Tibial artery (tissue), 4 donors: ENCODE measurements around the gene KCTD19.

Experiments
- DNase-seq, 2 donors: peaks; one replicate each; pipeline ENCODE4 v3.0.0-alpha.2; 2019
- H3K27ac ChIP-seq, 2 donors: fragments of 200-600 bp; sonication (generic) in 1 of 2; 1 replicate in 1 of 2; 2 replicates in 1 of 2; pipeline ENCODE4 v1.5.1; 2018 to 2019; ENCODE audit warnings: mild to moderate bottlenecking in 1 of 2
- H3K27me3 ChIP-seq, 2 donors: fragments of 200-600 bp; sonication (generic) in 1 of 2; one replicate each; pipeline versions ENCODE4 v1.5.1 to v1.6.0; 2016 to 2019
- H3K36me3 ChIP-seq, 3 donors: fragments of 200-600 bp; sonication (generic) in 2 of 3; one replicate each; pipeline ENCODE4 v1.5.1; 2016 to 2019; ENCODE audit warnings: mild to moderate bottlenecking in 2 of 3
- H3K4me1 ChIP-seq, 4 donors: fragments of 200-600 bp; sonication (generic) in 2 of 4; 1 replicate in 3 of 4; 2 replicates in 1 of 4; pipeline ENCODE4 v1.5.1; 2016 to 2019
- H3K4me3 ChIP-seq, 2 donors: fragments of 200-600 bp; sonication (generic) in 1 of 2; 1 replicate in 1 of 2; 2 replicates in 1 of 2; pipeline ENCODE4 v1.5.1; 2018 to 2019; ENCODE audit warnings: mild to moderate bottlenecking in 2 of 2
- H3K9me3 ChIP-seq, 3 donors: fragments of 200-600 bp; sonication (generic) in 1 of 3; one replicate each; pipeline ENCODE4 v1.5.1; 2016 to 2019
- CTCF ChIP-seq, 2 experiments: fragments of 200-600 bp in 1 of 2; fragments of 450-650 bp in 1 of 2; IDR thresholded peaks; one replicate each; pipeline ENCODE4 v1.5.1; 2017 to 2019; ENCODE audit warnings: antibody characterized with exemption in 2 of 2, mild to moderate bottlenecking in 1 of 2, moderate library complexity in 1 of 2
- intact Hi-C: fragments of 100-400 bp; cut with DNase I; formaldehyde crosslinking; loops from one replicate; pipeline ENCODE4 v1.15.0; 2023; ENCODE audit warnings: low total_unique reads

KCTD19 gene

DNA sequence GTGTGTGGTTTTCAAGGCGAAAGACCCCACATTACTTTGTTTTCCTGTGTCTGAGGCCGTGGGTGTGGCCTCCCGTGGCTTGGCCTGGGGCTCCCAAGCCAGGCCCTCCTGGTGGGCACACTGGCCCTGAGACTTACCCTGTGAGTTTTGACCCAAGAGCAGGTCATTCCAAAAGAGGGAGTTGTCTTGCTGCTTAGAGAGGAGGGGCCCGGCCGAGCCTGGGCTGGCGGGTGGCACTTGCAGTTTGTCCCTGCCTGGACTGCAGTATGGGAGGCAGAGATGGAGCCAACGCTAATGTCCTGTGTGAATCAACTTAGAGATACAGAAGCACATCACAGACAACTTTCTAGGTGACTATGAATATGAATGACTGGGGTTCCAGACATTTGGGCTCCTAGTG is 24.5 kb downstream of the KCTD19 start:
- H3K4me1 ChIP-seq, result peaks cover 0 to 5% (median 2%) of the 10 kb centered on the region in 4 donors
- intact Hi-C loops, result no loop called here
- no peak overlapping the region for H3K4me3 ChIP-seq
- no peaks in the 10 kb centered on the region for H3K9me3 ChIP-seq
- H3K27me3 ChIP-seq, result no peaks in the 10 kb centered on the region
- H3K36me3 ChIP-seq, result no peaks in the 10 kb centered on the region
- TF ChIP-seq CTCF (IDR thresholded peaks at IDR 0.05), result no peak
- peak overlapping the region in 1 of 2 donors; percentile 27 for H3K27ac ChIP-seq
- DNase-seq, result peak in 1 of 2 donors; percentile 27

DNA sequence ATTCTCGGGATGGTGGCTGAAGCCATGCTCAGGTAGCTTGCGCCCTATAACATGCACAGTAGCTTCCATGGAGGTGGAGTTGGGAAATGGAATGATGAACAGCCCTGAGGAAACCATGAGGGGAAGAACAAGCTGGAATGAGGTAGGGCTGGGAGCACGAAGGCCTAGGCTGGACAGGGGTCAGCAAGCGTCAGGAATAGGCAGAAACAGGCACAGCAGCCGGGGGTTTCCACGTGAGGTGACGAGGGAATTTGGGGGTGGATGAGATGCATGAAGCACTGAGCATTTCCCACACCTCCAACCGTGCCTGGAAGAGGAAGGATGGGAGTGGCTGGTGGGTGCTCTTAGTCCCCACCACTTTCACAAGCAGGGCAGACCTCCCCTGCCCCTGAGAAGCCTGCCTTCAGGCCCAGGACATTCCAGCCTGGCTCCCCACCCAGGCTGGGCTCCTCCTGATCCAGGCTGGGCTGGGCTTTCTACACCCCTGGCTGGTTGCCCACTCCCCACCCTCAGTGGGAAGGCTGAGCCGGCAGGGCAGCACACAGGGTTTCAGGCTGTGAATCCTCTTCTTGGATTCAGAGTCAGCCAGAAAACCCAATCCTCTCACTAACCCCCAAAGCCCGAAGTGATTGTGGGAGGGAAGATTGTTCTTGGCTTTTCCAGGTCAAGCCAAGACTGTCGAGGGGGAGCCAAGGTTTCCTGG is 25.3 kb downstream of the KCTD19 start:
- DNase-seq, result peak; percentile 71 to 75
- no peaks in the 10 kb centered on the region for H3K36me3 ChIP-seq
- no peak overlapping the region for H3K4me3 ChIP-seq
- no peak for TF ChIP-seq CTCF (IDR thresholded peaks at IDR 0.05)
- no peaks in the 10 kb centered on the region for H3K27me3 ChIP-seq
- H3K27ac ChIP-seq, result peak overlapping the region in 1 of 2 donors; percentile 27
- no peaks in the 10 kb centered on the region for H3K9me3 ChIP-seq
- intact Hi-C loops, result no loop called here
- peaks cover 0 to 5% (median 2%) of the 10 kb centered on the region in 4 donors for H3K4me1 ChIP-seq

- Histone ChIP-seq H3K4me1 (peaks cover 0 to 5% (median 2%) of the 10 kb centered on the region in 4 donors), H3K27me3 (no peaks in the 10 kb centered on the region), H3K9me3 (no peaks in the 10 kb centered on the region), H3K36me3 (no peaks in the 10 kb centered on the region), H3K4me3 (no peak overlapping the region), H3K27ac (no peak overlapping the region)
- peak in 1 of 2 donors; percentile 60 for DNase-seq
- no peak for TF ChIP-seq CTCF (IDR thresholded peaks at IDR 0.05)
- intact Hi-C loops, result no loop called here
Measured at GRCh38 chr16:67299269-67299668, 27.3 kb downstream of the KCTD19 start.

DNA sequence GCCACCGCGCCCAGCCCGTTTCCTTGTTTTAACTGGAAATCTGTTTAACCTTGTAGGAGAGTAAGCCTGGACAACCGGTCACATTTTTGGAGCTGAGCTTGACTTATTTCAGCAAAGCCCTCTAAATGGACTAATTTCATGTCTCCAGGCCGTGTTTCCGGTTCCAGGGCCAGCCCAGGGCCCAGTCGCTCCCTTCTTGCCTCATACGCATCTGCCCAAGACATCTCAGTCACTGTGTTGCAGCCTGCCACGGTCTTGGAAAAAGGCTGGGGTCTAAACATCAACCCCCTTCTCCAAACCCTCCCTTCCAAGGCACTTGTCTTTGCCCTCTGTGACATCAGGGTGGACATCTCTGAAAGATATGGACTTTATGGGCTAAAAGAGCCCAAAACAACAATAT is 28.3 kb downstream of the KCTD19 start:
- TF ChIP-seq CTCF (IDR thresholded peaks at IDR 0.05), result no peak
- Histone ChIP-seq H3K36me3 (no peaks in the 10 kb centered on the region), H3K27me3 (no peaks in the 10 kb centered on the region), H3K9me3 (no peaks in the 10 kb centered on the region), H3K27ac (no peak overlapping the region), H3K4me1 (peaks cover 0 to 5% (median 2%) of the 10 kb centered on the region in 4 donors), H3K4me3 (no peak overlapping the region)
- peak in 1 of 2 donors; percentile 8 for DNase-seq
- intact Hi-C loops, result no loop called here

DNA sequence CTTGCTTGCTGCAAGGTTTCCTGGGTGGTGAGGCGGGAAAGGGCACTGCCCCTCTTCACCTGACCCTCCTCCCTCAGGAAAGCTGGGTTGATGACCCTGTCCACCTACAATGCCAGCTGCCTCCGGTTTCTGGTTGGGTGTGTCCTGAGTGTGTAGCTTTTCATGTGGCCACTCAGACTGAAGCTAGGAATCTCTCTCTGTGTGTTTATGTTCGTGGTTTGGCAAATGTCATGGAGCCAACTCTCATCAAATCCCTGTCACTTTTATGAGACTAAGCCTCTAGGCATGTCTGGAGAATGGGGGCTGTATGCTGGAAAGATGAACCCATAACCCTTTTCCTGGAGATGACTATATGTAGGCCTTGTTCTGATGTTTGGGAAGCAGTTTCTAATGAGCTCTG is 30.1 kb downstream of the KCTD19 start:
- Histone ChIP-seq H3K9me3 (no peaks in the 10 kb centered on the region), H3K4me1 (peaks cover 0 to 3% (median 1%) of the 10 kb centered on the region in 4 donors), H3K27ac (no peak overlapping the region), H3K36me3 (no peaks in the 10 kb centered on the region), H3K4me3 (no peak overlapping the region), H3K27me3 (no peaks in the 10 kb centered on the region)
- no peak for DNase-seq
- no peak for TF ChIP-seq CTCF (IDR thresholded peaks at IDR 0.05)
- intact Hi-C loops, result no loop called here
